Activated CD8-positive, alpha-beta memory T cell treated with anti-CD3 and anti-CD28 coated beads, Interleukin-2, amount 50 U/mL, for 4 hours (primary cell): ENCODE data around the gene TRERF1.

Source experiments
- DNase-seq: peaks from one replicate; pipeline ENCODE4 v3.0.0-alpha.2; 2020

TRERF1 gene

DNA sequence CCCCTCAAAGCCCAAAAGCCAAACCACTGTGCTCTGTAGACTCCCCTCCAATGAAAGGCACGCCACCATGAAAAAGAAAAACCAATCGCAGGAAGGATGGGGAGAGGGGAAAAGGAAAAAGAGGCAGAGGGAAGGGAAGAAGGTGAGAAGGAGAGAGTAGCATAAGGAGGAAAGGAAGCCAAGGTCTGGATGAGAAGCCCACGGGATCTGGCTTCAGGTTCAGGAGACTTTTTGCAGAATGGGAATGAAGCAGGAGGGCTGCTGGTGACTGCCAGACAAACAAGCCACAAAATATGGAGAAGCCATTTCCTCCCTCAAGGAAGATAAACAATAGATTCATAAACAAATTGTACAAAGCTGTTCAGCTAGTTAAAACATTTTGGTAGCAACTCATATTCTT, 155.1 kb downstream of the TRERF1 start:
- DNase-seq = no peak

DNA sequence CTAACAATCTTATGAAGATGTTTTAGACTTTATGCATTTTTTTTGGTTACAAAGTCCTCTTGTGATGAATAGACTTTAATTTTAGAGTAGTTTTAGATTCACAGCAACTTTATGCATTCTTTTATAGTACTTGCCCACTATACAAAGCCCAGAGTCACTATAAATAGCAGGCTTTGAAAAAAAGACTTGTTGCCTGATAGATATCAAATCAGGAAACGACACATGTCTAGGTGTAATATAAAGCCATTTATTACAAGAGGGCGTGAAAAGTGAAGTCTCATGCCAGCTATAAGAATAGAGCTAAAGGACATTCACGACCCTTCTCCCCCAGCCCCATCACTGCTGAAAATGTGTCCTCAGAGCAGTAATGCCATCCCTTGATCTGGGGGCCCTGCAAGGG, 156.0 kb downstream of the TRERF1 start:
- DNase-seq = no peak

DNA sequence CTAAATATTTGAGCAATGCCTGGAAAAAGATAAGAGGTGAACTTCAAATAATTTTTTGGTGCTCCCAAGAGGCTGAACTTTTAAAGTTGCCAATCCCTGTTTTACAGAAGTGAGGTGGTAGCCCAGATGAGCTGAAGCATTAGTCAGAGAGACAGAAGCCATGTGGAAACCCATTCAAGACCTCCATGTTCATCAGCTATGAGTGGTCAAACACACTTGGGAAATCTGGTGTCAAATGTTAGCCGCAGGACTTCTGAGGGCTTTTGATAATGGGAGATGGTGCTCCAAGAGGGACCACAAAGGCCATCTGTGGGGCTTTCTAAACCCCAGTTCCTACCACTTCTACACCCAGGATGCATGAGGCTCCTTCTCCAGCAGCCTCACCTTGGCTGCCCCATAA, 156.5 kb downstream of the TRERF1 start:
- DNase-seq = no peak

DNA sequence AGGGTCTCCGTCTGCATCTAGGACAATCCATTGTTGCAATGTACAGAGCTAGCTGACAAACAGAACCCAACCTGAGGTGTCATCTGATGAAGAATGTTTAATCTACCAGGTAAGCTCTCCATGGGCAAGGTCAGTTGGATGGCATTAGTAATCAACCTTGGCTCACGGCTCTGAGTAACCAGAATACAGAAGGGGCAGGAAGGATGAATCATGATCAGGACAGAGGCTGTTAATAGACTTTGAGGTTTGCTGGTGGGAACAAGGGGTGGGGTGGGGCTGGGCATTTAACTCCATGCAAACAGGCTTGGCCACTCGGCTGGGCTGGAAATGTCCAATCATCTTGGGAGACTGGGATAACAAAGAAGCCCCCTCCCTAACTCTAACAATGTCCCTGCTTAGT, 157.0 kb downstream of the TRERF1 start:
- DNase-seq = no peak

DNA sequence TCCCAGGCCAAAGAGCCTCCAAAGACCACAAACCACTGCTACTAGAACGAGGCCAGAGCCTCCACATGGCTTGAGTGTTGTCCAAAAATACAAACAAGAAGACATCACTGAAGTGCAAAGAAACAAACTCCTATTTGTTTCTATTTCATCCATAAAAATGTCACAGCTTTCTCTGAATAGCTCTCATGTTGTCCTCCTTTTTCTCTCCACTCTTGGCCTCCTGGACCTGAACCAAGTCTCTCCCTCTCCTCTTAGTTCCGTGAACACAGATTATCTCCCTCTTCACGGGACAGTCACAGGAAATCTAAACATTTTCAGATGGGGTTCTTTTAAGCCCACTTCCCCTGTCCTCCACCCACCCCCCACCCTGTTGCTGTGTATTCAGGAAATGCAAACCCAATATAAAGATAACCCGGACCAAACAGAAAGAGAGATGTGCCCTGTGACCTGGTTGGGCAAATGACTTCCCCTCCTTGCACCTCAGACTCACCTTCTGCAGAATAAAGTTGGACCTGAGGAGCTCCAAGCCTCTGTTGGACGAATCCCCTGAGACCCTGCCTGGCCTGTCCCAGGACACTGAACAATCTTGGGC, 158.2 kb downstream of the TRERF1 start:
- DNase-seq = no peak

DNA sequence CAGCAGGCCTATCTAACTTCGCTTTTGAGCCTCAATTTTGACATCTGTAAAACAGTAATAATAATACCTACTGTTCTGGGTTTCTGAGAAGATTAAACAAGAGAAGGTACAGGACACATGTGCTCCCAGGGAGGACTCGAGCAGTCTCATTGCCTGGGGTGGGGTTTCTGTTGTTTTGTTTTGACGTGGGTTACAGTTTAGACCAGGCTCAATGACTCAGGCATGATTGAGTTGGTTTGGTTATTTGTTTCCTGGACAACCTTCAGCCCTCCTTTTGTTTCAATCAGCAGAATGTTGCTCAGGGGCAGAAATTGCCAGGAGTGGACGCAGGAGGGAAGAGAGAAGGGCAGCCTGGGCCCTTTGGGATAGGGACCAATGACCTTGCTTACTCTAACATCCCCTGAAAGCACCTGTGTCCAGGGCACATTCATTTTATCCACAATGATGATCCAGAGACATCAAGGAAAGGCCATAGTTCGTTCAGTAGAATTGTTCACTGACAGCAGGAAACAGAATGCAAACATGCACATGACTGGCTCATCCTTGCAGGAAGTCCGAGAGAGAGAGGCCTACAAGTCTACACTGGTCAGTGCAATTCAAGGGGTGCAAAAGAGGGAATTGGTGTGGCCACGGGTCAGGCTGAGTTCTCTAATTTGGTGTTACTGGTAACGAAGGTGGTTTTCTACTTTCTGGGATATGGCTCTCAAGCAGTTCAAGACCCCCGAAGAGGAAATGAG, 159.6 kb downstream of the TRERF1 start:
- DNase-seq = no peak

DNA sequence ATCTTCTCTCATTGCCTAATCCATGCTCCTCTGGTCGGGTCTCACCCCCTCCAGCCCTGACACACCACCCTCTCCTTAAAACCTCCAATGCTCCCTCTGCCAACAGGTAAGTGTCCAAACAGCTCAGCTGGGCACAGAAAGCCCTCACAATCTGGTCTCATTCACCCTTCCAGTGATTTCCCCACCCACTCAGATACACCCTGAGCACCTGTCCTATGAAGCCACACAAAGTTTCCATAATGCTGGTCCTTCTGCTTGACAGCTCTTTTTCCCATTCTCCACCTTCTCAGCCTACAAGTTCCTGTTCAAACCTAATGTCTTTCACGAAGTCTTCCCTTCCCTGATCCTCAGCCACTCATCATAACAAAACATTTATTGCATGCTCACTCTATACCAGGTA, 164.0 kb downstream of the TRERF1 start:
- no peak for DNase-seq

DNA sequence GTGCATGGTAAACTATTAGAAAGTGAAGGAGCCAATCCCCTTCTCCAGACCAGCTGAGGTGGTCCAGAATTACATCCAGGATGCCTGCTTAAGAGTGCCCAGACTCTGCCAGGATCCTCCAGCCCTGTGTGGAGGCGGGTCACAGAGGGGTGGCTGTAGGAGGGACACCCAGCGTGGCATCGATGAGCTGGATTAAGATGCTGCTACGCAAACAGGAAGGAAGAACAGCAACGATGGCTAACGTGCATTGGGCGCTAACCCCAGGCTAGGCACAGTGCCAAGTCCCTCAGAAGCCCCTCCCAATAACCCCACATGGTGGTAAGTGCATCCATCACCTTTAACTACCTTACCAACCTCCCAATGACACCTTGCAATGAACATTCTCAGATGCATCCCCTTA, 170.2 kb downstream of the TRERF1 start:
- peak; percentile 65 for DNase-seq

DNA sequence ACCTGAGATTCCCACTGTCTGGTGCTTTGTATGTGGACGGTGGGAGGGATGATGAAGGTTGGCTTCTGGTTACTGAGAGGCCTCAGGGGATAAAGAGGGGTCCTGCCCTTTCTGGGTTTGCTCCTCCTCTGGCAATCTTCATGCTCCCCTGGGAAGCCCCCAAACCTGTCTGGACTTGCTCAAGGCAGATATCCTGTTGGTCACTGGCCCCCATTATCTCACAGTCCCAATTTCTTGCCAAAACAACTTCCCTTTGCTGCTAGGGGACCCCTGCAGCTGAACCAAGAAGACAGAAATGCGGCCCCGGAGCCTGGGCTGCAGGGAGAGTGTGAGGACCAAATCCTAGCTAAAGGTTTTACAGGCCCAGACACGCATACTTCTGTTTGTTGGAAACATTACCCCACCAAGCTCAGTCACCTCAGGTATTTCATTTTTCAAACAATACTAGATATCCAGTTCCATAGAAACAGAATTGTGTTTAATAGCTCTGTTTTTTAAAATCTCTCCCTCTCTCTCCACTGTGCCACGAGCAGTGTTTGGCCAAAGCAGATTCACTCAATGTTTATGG, 170.7 kb downstream of the TRERF1 start:
- no peak for DNase-seq

DNA sequence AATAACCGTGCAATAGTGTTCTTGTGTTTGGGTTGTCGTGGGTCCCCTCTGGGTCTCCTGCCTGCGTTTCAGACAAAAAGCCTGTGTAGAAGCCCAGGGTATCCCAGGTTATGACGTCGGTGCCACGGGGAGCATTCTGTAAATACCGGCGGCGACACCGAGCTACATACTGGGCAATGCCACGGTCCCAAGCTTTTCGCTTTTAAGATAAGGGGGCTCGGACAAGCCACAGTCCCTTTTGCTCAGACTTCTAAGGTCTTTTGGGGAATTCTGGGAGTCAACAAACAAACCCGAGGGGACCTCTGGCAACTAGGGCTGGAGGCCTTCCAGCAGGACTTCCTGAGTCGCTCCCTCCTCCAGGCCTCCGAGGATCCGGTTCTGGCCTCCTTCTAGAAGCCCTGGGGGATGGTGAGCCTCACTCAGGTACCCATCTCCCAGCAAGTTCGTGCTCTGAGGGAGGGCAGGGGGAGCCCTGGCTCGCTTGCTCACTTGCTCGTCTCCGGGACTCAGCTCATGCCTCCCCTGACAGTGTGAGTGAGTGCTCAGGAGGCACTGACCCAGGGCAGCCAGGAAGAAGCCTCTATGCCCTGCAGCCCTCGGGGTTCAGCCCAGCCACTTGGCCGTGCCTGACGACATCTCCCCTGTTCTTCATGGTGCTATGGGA, 171.6 kb downstream of the TRERF1 start:
- DNase-seq = no peak

DNA sequence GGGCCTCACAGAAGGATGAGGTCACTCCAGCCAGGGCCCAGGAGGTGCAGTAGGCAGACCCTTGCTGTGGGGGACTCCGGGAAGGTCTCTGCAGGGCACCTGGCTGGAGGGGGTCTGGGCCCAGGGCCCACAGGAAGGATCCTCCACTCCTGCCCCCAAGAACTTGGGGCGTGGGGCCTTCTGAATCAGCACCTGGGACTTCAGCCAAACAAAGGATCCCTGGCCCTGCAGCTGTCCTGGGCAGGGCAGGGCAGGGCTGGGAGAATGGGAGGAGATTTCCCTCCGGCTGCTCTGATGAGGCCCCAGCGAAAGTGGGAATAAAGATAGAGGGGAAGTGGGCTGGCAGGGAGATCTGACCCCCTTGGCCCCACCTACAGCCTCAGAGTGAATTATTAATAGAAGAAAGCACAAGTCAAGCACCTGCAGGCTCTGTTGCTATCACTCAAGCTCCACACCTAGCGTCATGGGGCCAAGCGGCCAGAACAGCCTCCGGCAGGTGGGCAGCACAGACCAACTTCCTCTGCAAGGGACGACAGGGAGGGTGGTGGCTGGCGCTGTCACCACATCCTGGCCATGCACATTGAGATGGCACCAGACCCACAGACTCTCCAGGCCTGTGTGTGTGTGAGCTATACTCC, 172.5 kb downstream of the TRERF1 start:
- DNase-seq = peak; percentile 30

DNA sequence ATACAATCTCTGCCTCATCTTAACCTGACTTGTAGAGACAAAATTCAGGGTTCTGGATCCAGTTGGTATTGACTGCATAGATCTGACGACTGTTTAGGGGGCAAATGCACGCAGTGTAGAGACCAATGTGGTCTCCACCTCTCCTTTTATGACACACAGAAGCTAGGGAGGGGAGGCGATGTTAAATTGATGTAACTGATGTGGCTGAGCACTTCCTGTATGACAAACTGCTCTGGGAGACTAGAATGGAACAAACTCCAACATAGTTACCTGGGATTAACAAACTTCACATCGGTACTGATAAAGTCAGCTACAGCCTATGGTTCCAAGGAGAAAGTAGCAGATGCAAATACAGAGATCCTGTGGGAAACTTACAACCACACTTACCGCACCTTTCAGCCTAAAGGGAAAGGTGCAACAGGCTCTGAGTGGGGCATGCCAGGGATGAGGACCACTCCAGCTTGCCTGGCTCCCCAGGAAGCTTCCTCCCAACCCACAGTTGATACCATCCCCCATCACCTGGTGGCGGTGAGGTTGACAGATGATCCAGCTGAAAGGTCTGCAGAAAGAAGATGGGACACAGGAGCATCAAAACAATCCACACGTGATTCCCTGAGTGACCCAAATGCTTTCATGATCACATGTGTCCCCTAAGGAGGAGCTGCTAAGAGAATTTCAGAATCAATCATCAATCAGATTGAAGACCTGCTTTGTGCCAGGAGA, 173.4 kb downstream of the TRERF1 start:
- peak; percentile 47 for DNase-seq

DNA sequence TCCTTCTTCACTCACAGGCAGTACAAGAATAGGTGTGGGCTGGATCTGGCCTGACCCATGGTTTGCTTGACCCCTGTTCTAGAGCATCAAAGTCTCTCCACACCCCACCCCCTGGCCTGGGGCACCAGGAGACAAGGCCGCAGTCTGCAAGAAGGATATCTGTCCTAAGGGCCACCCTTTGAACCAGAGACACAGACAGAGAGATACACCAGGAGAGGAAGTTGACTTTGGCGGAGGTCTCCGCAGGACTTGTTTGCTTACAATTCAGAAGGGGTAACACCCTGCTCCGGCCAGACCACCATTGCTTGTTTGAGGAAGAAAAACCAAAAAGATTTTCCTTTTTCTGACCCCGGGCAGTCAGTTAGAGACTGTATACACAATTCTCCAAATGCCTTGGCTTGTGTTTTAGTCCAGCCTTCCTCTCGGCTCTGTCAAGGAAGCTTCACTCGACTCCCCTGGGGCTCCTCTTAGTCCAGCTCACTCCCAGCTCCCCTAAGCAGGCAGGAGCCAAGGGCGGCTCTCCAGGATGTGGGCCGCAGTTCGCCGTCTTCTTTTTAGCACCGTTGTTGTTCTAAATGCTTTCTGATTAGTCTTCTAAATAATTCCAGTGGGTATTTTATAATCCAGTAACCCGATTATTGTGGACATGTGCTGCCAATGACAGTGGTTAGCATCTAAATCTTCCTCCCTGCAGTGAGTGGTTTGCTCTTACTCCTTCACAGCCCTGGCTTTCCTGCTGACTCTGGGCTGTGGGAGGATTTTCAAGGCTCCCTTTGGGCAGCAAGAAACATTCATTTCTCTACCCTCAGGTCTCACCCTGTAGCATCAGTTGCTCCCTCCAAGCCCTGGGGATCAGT, 175.5 kb downstream of the TRERF1 start:
- DNase-seq = no peak

DNA sequence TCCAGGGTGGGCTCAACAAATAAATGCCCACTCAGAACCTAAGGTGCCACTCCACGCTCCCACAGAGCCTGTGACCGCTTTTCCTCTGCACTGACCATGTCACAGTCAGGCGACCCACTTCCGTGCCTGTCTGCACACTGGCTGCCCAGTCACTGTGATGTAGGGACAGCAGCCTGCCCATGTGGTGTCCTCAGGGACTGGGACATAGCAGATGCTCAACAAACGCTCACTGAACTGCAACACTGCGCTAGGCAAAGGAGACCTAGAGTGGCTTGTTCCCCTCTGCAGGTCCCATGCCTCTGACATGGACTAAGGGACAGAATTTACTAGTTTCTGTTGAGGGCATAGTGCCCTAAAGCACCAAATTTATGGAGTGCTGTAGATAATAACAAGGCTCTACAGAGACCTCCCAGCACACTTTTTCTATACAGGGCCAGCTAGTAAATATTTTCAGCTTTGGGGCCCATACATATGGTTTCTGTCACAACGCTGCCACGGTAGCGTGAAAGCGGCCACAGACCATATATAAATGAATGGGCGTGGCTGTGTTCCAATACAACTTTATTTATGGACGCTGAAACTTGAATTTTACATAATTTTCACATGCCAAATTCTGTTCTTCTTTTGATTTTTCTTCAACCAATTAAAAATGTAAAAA, 176.2 kb downstream of the TRERF1 start:
- DNase-seq = no peak

DNA sequence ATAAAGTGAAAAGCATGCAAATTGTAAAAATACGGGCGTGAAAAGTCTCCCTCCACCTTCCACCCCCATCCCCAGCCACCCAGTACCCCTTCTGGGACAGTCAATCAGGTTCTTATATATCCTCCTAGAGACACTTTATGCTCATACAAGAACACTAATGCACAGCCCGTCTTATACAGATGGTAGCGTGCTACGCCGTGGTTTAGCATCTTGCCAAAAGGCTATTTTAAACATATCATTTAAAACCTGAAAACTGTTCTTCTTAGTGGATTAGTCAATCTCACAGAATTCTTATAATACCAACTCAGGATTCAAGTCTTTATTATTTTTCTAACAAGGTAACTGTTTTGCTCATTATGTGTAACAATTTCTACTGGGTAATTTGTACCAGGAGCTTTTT, 176.8 kb downstream of the TRERF1 start:
- DNase-seq = no peak

DNA sequence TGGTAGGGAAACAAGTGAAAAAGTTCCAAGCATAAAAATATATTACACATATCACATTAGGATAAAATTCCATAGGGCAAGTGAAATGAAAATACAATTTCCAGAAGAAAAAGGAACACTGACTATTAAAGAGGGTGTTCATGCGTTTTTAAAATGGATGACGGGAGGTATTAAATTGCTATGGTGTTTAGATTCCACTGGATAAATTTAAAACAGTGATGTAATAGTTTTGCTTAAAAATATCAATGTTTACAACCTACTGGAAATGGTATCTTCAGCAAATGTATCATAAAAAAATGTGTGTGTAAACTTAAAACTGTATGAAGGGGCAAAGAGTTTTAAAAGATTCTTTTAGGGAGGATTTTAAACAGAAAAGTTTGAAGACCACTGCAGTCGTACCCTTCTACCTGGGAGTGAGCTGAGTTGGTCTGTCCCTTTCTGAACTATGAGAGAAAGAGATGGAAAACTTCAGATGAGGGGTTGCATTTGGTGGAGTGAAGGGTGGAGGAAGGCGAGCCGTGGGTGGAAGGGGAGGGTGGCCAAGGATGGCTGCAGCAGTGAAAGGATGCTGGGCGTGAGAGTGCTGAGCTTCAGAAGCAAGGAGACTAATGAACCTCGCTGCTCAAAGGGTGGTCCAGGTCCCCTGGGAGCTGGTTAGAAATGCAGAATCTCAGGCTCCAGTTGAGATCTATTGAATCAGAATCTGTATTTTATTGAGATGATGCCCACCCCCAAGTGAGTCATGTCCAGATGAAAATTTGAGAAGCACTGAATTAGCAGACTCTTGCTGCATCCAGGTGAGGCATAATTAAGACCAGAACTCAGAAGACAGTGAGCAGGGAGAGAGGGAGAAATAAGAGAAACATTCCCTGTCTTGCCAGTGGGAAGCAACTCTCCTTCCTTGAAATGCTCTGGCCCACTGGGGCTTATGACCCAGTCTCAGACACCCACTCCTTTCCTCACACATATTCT, 179.6 kb downstream of the TRERF1 start:
- DNase-seq = no peak

DNA sequence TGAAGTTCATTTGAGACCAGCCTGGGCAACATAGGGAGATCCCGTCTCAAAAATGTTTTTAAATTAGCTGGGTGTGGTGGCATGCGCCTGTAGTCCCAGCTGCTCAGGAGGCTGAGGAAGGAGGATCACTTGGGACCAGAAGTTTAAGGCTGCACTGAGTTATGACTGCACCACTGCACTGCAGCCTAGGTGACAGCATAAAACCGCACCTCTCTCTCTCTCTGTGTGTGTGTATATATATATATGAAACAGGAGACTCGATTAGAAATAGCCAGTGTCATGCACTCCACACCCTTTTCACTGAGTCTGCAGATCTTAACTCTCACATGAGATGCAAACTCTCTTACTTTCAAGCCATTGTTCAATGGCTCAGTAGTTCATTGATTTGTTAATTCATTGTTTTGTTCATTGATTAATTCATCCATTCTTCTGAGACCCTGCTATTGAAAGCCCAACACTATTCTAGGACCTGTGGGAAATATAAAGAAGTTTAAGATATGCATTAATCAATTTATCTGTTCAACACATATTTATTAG, 181.7 kb downstream of the TRERF1 start:
- DNase-seq = no peak

DNA sequence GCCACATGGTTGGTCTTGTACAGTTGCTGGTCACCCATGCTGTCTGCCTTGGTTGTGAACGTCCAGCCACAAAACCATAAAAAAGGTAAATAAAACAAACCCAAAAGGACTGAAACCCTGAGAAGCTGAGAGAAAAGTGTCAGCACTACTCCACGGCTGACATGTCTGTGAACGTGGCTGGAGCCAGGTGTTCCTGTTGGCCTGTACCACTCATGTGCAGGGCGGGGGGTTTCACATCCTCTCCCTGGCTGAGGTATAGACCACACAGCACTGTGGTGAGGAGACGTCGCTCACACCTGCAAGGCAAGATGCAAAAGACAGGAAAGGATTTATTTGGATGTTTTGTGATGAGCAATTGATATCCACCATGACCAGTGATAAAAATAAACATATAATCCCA, 182.2 kb downstream of the TRERF1 start:
- no peak for DNase-seq

DNA sequence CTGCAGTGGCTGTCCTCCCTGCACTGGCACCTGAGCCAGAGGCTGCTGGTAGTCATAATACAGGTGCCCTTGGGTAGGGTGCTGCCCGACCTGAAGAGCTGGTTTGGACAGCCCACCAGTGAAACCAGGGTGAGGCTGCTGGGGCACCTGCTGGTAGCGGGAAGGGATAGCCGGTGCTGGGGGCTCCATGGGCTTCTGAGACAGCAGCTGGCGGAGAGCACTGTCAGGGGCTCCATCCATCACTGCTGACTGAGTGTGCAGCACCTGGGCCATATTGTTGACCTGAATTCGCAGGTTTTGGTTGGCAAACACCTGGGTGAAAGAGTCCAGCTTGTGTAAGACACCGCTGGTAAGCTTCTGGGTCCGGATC, 182.9 kb downstream of the TRERF1 start:
- no peak for DNase-seq
